Muscle of arm (tissue), 12 donors: ENCODE measurements around the gene CYB561A3. TPM values are rescaled to one million over a fixed set of nuclear protein-coding genes. Genes with fewer than 3 reads are reported as not detected.

Experiments used
- DNase-seq: peaks from one replicate; pipeline ENCODE4 v3.0.0-alpha.2; 2013
- polyA plus RNA-seq, 12 donors: library from polyadenylated mRNA; unstranded; fragments of 120-200 nt; gene quantifications; one replicate each; pipeline ENCODE4 v1.2.1, GENCODE V29; 2013; ENCODE audit not compliant: insufficient read length in 12 of 12

CYB561A3 gene
- polyA plus RNA-seq, 12 donors, result 13.4 to 37.7 (median 17.1) TPM; not detected in 1

DNA sequence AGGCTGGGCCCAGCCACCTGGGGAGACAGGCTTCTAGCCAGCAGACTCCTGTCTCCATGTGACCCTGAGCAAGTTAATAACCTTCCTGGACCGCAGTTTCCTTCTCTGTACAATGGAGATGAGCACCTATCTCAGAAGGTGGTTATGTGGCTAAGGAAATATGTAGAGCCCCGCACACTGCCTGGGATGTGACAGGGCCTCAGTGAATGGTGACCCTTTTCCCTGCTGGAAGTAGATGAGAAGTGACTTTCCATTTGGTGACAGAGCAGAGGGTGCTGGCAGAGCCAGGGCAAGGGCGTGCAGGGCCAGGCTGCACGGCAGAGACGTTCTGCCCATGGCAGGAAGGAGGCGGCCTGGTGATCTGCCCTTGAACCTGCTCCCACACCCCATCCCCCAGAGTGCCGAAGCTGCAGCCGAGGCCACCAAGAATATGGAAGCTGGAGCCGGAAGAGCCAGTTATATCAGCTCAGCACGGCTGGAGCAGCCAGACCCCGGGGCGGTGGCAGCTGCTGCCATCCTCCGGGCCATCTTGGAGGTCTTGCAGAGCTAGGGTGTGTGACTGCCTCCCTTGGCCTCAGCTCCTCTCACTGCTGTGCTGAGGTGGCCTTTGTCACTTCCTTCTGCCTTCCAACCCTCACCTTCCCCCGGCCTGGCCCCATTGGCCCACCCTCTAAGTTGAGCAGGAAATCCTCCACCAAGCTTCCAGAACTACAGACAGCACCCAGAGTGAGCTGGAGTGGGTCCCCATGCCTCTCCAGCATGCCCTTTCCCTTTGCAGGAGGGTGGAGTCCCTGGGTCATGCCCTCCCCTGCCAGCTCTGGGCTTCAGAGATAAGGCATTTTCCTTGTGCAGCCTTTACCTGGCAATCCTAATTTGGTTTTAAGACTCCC lies 15.5 kb downstream of the CYB561A3 start:
- no peak for DNase-seq

DNA sequence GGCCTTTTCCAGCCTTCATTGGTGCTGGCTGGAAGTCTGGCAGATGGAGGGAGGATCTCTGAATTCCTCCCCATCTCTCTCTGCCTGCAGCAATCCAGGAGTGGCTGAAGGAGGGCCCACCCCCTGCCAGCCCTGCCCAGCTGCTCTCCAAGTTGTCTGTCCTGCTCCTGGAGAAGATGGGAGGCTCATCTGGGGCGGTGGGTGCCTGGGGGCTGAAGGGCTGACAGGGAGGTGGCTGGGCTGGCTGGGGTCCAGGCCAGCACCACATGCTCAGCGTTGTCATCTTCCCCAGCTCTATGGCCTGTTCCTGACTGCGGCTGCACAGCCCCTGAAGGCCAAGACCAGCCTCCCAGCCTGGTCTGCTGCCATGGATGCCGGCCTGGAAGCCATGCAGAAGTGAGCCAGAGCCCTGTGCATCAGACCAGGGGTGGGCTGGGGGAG lies 16.5 kb downstream of the CYB561A3 start:
- DNase-seq, result no peak

DNA sequence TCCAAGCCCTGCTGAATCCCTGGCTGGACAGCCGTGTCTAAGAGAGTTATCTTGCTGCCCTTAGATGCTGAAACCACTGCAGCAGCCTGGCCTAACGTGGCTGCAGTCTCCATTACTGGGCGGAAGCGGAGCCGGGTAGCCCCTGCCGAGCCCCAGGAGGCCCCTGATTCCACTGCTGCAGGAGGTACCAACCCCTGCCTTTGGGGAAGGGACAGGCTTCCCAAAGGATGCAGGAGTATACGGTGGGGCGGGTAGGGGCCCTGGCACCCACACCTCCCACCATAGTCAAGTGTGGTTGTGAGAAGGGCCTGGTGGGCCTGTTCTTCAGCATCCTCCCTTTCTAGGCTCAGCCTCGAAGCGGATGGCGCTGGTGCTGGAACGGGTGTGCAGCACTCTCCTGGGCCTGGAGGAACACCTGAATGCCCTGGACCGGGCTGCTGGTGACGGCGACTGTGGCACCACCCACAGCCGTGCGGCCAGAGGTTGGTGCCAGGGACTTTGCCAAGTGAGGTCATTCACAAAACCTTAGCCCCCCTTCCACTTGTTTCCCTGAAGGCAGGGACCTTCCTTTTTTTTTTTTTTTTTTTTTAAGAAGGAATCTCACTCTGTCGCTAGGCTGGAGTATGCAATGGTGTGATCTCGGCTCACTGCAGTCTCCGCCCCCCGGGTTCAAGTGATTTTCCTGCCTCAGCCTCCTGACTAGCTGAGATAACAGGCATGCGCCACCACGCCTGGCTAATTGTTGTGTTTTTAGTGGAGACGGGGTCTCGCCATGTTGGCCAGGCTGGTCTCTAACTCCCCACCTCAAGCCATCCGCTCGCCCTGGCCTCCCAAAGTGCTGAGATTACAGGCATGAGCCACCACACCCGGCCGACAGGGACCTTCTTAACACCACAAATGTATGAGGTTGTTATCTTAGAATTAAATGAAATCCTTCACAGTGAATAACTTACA lies 17.6 kb downstream of the CYB561A3 start:
- no peak for DNase-seq

DNA sequence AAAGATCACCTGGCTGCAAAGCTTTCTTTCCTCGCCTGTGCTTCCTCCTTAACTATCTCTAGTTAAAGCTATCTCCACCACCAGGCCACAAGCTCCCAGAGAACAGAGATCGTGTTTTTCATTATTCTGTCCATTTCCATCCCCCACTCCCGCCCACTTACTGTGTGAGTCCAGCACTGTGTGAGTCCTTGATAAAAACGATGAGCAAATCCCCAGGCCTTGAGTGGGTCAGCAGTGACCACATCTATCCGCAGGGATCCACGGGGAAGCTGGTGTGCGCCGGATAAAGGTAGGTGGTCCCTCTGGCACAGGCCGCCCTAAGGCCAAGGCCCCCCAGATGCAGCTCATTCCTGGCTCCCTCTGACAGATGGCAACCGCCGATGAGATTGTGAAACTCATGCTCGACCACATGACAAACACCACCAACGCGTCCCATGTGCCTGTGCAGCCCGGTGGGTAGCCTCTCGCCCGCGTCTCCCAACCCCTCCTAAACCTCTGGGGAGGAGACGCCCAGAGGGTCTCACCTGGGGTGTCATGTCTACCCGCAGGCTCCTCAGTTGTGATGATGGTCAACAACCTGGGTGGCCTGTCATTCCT lies 19.4 kb downstream of the CYB561A3 start:
- DNase-seq, result no peak

DNA sequence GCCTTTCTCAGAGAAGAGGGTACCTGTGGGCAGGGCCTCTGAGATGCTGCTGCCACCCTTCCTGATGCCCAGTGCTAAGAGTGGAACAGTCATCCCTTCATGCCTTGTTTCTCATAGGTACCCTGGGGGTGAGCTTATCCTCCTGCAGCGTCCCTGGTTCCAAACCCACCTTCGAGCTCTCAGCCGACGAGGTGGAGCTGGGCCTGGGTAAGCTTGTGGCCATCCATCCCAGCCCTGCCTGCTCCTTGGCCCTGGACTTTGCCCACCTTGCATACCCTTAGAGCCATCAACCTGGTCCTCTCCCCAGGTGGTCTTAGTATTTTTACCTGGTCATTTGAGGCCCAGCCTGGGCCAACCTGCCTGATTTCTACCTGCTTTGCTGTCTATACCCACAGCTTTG lies 20.0 kb downstream of the CYB561A3 start:
- DNase-seq, result no peak

DNA sequence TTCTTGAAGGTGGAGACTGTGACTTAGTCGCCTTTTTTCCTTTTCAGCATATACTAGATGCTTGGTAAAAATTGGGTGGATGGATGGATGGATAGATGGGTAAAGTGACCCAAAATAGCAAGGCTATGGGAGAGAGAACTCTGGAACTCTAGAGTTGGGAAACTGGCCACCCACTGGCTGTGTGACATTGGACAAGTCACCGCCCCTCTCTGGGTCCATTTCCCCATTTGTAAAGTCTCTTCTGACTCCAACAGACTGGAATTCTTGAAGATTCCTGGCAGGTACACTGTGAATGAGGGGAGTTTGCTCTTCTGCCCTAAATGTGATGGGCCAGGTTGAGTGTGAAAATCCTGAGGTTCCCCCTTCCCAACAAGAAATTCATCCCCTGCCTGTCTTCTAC lies 20.7 kb downstream of the CYB561A3 start:
- DNase-seq, result no peak

DNA sequence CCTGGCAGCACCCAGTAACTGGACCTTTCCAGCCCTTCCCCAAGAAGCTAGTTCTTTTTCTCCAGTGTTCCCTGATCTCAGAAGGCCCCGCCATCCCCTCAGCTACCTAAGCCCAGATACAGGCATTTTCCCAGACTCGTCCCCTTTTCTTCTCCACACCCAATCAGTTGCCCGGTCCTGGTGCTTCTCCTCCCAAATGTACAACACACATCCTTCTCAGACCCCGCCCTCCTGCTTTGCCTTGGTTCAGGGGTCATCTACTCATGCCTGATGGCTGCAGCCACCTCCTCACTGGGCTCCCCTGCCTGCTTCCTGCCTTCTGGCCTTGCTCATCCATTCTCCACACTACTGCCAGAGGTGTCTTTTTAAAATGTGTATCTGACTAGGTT lies 22.2 kb downstream of the CYB561A3 start:
- no peak for DNase-seq

DNA sequence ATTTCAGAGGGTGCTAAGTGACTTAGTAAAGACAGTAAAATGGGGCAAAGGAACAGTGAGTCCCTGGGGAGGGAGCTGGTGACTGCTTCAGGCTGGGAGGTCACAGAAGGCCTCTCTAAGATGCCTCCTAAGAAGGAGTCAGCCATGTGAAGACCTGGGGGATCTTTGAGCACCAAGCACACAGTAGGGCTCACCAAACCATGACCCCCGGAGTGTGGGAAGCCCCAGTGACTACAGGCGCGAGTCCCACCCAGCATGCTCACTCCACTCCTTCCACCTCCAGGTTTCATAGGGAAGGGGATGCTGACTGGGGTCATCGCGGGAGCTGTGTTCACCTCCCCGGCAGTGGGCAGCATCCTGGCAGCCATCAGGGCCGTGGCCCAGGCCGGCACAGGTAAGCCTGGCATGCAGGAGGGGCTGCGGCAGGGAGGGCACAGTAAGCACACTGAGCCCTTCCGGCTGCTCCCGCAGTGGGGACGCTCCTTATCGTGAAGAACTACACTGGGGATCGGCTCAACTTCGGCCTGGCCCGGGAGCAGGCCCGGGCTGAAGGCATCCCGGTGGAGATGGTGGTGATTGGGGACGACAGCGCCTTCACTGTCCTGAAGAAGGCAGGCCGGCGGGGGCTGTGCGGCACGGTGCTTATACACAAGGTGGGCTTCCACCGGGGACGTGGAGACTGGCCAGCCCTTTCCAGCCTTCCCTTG lies 22.7 kb downstream of the CYB561A3 start:
- DNase-seq, result no peak

DNA sequence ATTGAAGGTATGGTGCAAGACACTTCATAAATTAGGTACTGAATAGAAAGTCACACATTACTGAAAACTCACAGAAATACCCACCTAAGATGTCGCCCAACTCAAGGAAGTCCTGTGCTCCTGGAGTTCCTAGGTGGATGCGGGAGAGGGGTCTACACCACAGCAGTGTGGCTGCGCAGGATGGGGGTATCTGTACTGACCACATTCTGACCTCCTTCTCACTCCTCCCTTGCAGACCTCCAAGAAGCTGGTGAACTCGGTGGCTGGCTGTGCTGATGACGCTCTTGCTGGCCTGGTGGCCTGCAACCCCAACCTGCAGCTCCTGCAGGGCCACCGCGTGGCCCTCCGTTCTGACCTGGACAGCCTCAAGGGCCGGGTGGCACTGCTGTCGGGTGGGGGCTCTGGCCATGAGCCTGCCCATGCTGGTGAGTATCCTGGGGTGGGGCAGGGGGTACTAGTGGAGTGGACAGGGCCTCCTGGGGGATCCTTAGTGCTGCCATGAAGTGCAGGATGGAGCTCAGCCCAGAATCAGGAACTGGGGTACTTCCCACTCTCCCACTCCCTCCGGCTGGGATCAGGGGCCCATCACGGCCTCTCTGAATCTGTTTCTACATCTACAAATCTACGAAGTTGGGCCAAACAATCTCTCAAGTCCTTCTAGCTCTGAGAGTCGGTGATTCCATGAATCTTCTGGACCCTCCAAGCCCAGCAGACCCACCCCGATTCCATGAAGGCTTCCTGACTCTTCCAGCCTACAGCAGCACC lies 23.8 kb downstream of the CYB561A3 start:
- DNase-seq, result no peak

DNA sequence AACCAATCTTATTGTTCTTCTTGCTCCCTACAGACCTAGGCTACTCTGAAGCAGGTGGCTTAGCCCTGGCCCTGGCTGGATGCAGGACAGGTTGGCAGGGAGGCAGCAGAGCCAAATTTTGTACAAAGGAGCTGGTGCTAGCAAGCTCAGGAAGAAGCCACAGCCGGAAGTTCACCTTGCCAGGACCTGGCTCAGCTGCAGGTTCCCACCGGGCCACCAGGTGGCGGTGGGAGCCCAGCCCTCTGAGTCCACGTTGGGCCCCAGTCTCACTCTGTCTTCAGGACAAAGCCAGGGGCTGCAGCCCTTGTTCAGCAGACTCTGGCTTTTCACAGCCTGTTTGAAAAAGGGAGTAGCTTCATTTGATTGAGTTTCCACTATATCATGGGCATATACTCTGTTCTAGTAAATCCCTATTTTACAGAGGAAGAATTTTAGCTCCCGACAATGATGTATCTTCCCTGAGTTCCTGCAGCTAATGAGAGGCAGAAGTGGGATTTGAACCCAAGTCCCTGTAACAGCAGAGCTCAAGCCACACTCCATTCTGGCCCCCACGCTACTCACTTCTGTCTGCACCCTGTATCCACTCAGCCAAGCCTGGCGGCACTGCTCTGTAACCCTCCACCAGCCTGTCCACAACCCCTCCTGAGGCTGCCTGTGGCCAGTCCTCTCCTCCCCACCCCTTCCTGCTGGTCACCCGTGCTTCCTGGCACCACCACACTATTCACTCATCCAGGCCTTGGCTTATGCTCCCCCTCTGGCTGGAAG lies 25.3 kb downstream of the CYB561A3 start:
- peak; percentile 80 for DNase-seq

DNA sequence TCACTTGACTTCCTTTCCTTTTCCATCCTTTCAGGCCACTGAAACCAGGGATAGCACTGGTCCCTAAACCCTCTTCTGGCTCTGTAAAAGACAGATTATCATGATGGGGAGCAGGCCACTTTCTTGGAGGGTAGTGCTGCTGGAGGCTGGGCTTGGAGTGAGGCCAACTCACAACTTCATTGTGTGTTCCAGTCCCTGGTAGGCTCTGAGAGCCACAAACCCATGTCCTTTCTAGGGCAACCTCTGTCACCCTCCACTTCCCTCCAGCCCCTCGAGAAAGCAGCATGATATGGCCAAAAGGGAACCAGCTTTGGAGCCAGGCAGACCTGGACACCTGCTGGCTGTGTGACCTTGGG lies 26.3 kb downstream of the CYB561A3 start:
- no peak for DNase-seq

DNA sequence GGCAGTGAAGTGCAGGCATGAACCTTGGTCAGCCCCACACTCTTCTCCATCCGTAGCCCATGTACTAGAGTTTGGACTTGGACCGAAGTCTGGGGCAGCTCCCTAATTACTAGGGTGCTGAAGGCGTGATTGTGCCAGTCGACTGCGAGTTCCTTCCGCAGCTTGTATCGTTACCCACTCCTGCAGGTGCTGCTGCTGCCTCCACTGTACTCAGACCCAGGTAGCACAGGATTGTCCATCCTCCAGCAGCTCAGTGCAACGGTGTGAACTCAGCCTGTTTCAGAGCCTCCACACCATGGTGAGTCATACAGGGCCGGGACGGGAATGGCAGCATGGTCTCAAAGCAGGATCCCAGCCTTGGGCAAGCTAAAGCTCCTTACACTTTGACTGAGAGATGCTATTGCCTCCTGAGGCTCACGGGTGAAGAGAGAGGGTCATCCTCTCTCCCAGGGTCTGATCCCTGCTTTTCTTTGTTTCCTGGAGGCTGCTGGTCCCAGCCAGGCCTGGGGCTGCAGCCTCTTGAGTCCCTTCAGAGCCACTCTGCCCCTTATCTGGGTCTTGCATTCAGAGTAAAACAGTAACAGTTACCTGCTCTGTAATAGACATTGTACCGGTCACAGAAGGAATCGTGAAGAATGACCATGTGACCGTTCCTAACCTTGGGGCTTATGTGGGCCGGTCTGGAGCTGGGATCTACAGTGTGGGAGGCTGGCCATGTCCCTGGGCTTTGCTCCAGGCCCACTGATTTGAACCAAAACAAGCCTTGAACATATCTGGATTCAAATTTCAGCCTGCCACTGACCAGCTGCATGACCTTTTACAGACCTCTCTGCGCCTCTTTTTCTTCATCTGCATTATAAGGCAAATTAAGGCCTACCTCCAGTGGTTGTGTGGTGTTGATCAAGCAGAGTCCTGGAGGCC lies 27.0 kb downstream of the CYB561A3 start:
- no peak for DNase-seq

DNA sequence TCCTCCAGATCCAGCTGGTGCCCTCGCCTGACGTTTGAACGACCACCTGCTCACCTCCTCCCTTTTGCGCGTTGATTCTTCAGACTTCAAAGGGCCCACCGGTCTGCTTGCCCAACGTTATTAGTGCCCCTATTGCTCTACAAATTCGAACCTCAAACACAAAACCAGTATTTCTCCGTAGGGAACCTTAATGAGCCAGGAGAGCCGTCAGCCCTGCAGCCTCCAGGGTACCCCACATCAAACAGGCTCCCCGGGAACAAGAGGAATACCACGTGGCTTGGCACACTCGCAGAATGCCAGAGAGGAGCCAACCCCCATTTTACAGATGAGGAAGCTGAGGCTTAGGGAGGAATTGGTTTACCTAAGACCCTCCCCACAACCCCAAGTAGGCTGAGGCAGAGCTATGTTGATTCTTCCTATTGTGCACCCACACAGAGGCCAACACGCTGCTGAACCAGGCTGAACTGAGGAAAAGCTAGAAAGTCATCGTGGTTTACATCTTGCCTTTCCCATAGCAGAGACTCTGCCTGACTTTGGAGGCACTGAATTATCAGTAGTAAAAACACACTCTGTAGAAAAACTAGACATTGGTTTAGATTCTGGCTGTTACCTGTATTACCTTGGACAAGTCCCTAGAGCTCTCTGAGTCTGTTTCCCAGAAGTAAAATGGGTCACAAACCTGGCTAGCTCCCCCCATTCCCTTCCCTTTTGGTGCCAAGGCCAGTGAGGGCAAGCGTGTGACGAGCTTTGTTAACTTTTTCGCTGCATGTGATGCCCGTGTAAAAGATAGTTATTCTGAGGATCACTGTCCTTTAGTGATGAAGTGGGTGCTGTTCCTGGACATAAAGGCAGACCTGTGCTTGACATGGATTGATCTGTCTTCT lies 27.9 kb downstream of the CYB561A3 start:
- no peak for DNase-seq

DNA sequence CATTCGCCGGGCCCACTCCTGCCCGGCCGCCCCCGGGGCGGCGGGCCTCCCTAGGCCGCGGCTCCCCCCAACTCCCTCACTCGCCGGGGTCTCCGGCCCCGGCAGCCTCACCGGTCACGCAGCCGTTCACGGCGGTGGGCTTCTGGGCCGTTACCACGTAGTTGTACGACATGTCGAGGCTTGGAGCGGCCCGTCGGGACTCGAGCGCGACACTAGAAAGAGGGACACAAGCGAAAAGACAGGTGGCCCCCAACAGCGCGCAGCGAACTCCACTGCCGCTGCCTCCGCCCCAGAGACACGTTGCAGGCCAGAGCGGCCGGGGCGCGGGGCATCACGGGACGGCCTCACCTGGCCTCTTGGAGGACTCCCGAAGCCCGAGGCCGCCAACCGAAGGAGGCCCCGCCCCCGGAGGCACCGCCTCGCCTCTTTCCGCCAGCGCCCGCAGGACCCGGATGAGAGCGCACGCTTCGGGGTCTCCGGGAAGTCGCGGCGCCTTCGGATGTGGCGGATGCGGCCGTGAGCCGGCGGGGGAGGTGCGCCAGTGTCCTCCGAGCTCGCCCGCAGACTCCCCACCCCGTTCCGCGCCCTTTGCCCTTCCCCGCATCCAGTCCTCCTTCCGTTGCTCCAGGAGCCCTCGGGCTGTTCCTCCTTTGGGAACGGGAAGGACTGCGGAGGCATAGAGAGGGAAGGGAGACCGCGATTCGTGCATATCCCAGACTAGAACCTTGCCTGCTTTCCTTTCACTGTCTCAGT lies 28.7 kb downstream of the CYB561A3 start, which contains the start of the genes DDB1 and TKFC:
DDB1 (minus strand) TSS at position 309 of the 753 bp plus-strand sequence; CDS start at position 172, 137 bp downstream.
TKFC (plus strand) TSS at position 432 of the 753 bp plus-strand sequence. CDS start 1,501 bp downstream, outside the sequence.
- DNase-seq, result peak; percentile 95

DNA sequence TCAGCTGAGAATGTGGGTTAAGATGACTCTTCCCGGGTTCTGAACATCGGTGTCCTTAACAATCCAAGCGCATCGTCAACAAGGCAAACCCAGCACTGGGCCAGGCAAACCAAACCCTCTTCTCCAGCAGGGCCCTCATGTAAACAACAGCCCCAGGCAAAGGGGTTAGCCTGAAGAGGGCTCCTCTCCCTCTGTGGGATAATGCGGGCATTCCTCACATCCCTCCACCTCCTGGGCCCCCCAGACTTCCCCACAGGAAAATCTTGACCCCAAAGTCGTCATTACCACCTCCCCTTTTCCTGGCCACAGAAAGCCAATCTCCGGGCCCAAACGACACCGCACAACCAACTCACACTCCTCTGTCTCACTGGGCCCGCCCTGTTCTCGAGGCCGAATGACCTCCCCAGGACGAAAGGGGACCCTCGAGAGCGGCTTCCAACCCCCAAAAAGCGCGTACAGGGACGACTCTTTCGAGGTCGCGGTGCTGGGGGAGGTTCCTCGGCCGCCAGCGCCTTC lies 29.3 kb downstream of the CYB561A3 start:
- no peak for DNase-seq

DNA sequence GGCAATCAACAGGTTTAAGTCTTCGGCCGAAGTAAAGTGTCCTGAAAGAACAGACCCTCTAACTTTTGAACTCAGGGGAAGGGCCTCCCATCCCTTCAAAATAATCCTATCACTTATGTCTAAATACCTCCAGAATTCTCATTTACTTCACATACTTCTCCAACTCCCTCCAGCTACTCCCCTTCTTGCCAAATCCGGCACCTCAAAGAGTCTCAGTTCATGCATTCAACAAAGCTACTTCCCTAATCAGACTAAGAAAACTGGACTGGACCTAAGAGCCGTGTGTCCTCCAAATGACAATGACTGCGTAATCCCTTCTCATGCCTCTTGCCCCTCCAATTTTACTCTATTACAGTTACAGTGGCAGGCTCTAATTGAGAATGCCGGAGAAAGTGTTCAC lies 30.0 kb downstream of the CYB561A3 start:
- no peak for DNase-seq

DNA sequence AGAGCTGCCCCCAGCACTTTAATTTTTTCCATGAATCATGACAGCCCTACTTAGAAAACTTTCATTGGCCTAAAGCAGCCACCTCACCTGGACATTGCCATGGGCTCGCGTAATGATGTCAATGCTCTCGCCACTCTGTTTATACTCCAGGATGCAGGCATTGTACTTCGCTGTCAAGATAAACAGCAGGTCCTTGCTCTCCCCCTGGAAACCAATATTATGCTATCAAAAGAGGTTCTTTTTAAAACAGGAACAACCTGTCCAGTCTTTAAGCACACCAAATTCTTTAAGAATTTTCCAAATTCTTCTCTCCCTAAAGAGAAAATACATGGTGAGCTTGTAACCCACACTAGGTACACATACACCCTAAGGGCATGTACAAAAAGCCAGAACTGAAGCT lies 31.8 kb downstream of the CYB561A3 start:
- DNase-seq, result no peak
